ENCODE results near the gene LYPLA2. TPM values are rescaled to one million over a fixed set of nuclear protein-coding genes. Genes with fewer than 3 reads are reported as not detected.

LYPLA2 gene
- total RNA-seq, 1 experiment from 2014 or later = 78.0 TPM

DNA sequence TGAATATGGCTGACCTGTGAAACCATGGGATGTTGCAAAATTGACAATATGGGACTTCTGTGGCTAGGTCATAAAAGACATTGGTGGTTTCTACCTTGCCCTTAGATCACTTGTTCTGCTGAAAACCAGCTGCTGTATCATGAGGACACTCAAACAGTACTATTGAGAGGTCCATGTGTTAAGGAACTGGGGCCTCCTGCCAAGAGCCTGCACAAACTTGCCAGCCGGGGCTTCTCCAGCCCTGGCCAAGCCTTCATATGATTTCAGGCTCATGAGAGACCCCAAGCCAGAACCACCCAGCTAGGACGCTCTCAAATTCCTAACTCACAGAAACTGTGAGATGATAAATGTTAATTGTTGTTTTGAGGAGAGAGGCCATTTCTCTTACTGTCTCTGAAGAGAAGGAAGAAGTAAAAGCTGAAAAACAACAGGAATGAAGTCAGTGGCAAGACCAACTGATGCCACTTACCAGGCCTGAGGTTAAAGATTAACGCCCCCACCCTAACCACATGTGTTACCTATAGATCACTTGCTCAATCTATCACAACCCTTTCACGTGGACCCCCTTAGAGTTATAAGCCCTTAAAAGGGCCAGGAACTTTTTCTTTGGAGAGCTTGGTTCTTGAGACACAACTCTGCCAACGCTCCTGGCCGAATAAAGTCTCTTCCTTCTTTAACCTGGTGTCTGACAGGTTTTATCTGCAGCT lies 16.6 kb upstream of the LYPLA2 start:
- Histone ChIP-seq H3K4me3 (replicated peaks in 1 of 2; ENCODE audit: low read depth in 1 of 2, low read length in 2 of 2) (no peak overlapping the region), H3K4me2 (ENCODE audit: low read length) (no peak overlapping the region), H3K27me3 (ENCODE audit: insufficient read depth, low read length) (no peaks in the 10 kb centered on the region), H3K9me3 (ENCODE audit: control insufficient read depth in 1 of 2, insufficient read depth in 1 of 2, low read depth in 1 of 2, low read length in 2 of 2) (no peaks in the 10 kb centered on the region), H3K9ac (ENCODE audit: low read length) (no peak overlapping the region), H3K79me2 (ENCODE audit: insufficient read depth, low read length) (peaks cover 37% of the 10 kb centered on the region), H3K36me3 (ENCODE audit: control insufficient read depth in 1 of 2, insufficient read depth in 2 of 2, low read length in 2 of 2) (peaks cover 0 to 4% of the 10 kb centered on the region in 2 experiments; a peak in 1 of 4 replicates), H3K4me1 (ENCODE audit: control insufficient read depth in 1 of 2, insufficient read depth in 2 of 2, low read length in 2 of 2) (peaks cover 7 to 12% of the 10 kb centered on the region in 2 experiments), H3K9me2 (ENCODE audit: insufficient read depth) (no peaks in the 10 kb centered on the region), H4K20me1 (ENCODE audit: insufficient read depth) (peaks cover 1% of the 10 kb centered on the region; the same call in 1 of the 2 replicates), H3K27ac (ENCODE audit: low read depth, low read length) (no peak overlapping the region), H2AFZ (ENCODE audit: low read depth, low read length, poor library complexity, severe bottlenecking) (no peak overlapping the region)
- CTCF ChIA-PET = interaction anchor here (0.7 to 0.9 kb wide), 2 partner anchors 37 to 142 kb away, joined by 3 read pairs; no protein-coding TSS in a partner anchor
- no peak for ATAC-seq
- BruUV-seq (replicated peaks) = no TSS peak
- TF ChIP-seq, protein P1, sequence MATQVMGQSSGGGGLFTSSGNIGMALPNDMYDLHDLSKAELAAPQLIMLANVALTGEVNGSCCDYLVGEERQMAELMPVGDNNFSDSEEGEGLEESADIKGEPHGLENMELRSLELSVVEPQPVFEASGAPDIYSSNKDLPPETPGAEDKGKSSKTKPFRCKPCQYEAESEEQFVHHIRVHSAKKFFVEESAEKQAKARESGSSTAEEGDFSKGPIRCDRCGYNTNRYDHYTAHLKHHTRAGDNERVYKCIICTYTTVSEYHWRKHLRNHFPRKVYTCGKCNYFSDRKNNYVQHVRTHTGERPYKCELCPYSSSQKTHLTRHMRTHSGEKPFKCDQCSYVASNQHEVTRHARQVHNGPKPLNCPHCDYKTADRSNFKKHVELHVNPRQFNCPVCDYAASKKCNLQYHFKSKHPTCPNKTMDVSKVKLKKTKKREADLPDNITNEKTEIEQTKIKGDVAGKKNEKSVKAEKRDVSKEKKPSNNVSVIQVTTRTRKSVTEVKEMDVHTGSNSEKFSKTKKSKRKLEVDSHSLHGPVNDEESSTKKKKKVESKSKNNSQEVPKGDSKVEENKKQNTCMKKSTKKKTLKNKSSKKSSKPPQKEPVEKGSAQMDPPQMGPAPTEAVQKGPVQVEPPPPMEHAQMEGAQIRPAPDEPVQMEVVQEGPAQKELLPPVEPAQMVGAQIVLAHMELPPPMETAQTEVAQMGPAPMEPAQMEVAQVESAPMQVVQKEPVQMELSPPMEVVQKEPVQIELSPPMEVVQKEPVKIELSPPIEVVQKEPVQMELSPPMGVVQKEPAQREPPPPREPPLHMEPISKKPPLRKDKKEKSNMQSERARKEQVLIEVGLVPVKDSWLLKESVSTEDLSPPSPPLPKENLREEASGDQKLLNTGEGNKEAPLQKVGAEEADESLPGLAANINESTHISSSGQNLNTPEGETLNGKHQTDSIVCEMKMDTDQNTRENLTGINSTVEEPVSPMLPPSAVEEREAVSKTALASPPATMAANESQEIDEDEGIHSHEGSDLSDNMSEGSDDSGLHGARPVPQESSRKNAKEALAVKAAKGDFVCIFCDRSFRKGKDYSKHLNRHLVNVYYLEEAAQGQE (IDR thresholded peaks at IDR 0.05; ENCODE audit: low read depth) = no peak
- TF ChIP-seq, protein P2, sequence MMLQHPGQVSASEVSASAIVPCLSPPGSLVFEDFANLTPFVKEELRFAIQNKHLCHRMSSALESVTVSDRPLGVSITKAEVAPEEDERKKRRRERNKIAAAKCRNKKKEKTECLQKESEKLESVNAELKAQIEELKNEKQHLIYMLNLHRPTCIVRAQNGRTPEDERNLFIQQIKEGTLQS (IDR thresholded peaks at IDR 0.05) = no peak
- TF ChIP-seq, protein P3, sequence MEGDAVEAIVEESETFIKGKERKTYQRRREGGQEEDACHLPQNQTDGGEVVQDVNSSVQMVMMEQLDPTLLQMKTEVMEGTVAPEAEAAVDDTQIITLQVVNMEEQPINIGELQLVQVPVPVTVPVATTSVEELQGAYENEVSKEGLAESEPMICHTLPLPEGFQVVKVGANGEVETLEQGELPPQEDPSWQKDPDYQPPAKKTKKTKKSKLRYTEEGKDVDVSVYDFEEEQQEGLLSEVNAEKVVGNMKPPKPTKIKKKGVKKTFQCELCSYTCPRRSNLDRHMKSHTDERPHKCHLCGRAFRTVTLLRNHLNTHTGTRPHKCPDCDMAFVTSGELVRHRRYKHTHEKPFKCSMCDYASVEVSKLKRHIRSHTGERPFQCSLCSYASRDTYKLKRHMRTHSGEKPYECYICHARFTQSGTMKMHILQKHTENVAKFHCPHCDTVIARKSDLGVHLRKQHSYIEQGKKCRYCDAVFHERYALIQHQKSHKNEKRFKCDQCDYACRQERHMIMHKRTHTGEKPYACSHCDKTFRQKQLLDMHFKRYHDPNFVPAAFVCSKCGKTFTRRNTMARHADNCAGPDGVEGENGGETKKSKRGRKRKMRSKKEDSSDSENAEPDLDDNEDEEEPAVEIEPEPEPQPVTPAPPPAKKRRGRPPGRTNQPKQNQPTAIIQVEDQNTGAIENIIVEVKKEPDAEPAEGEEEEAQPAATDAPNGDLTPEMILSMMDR (IDR thresholded peaks at IDR 0.05 in 2 of 3, conservative IDR thresholded peaks at IDR 0.05 in 1 of 3; ENCODE audit: borderline replicate concordance in 1 of 3, insufficient read depth in 1 of 3, low read depth in 2 of 3, low read length in 2 of 3) = no peak
- TF ChIP-seq ELF1 (IDR thresholded peaks at IDR 0.05; ENCODE audit: borderline replicate concordance, low read depth) = no peak
- TF ChIP-seq CEBPB (IDR thresholded peaks at IDR 0.05; ENCODE audit: low read depth) = no peak
- no peak for TF ChIP-seq POLR2AphosphoS5 (IDR thresholded peaks at IDR 0.05; ENCODE audit: low read depth, low read length)
- no peak for DNase-seq (ENCODE audit: low read depth, low spot score)
- RAD21 ChIA-PET (ENCODE audit: low non-redundant PET in 1 of 2, low total read pairs in 2 of 2, uncharacterized antibody in 2 of 2, unreplicated experiment in 2 of 2) = no interaction called here
- POLR2A ChIA-PET = no interaction called here
- intact Hi-C loops (cut with micrococcal nuclease) = loop anchor here (5.0 kb wide), 2 partner anchors 93 to 618 kb away; partner anchors contain the start of gene FUCA1
